Sigmoid colon (tissue), 3 donors: ENCODE results near the gene CTPS2.

Experiments used
- CTCF ChIP-seq, 4 experiments: fragments of 450-650 bp in 3 of 4; fragments of 200-600 bp in 1 of 4; IDR thresholded peaks; one replicate each; pipeline ENCODE4 v1.5.1; 2016 to 2019; ENCODE audit warnings: antibody characterized with exemption in 4 of 4, mild to moderate bottlenecking in 3 of 4, moderate library complexity in 2 of 4
- POLR2A ChIP-seq, 2 donors: fragments of 450-650 bp; IDR thresholded peaks; one replicate each; pipeline ENCODE4 v1.6.1; 2016; ENCODE audit warnings: antibody characterized with exemption in 2 of 2, mild to moderate bottlenecking in 2 of 2, moderate library complexity in 2 of 2

- TF ChIP-seq CTCF (IDR thresholded peaks at IDR 0.05) (no peak), POLR2A (IDR thresholded peaks at IDR 0.05) (no peak)
Observed at GRCh38 chrX:16552546-16552945, 159.9 kb downstream of the CTPS2 start.
